Smooth muscle cell of the brain vasculature (primary cell): ENCODE results near the gene CACNA2D3.

Experiments used
- DNase-seq: peaks from one replicate; pipeline ENCODE4 v3.0.0-alpha.2; 2012; ENCODE audit warnings: low read depth, low spot score

Gene CACNA2D3

GRCh38 chr3:54914180-54914579 is 791.8 kb downstream of the CACNA2D3 start:
- no peak for DNase-seq

- DNase-seq: no peak
Measured at GRCh38 chr3:54915181-54915580, 792.8 kb downstream of the CACNA2D3 start.

GRCh38 chr3:54915976-54916375 is 793.6 kb downstream of the CACNA2D3 start:
- DNase-seq: no peak

GRCh38 chr3:54916732-54917131 is 794.4 kb downstream of the CACNA2D3 start:
- DNase-seq: no peak

GRCh38 chr3:54917174-54917573 is 794.8 kb downstream of the CACNA2D3 start:
- no peak for DNase-seq

- no peak for DNase-seq
Measured at GRCh38 chr3:54917862-54918261, 795.5 kb downstream of the CACNA2D3 start.

- DNase-seq: no peak
Measured at GRCh38 chr3:54918516-54918915, 796.2 kb downstream of the CACNA2D3 start.

- no peak for DNase-seq
Measured at GRCh38 chr3:54928046-54928770, 805.9 kb downstream of the CACNA2D3 start, which contains the start of gene LRTM1. LRTM1 (minus strand) TSS chr3:54928059; CDS start chr3:54927911, 148 bp downstream.

- DNase-seq: no peak
Measured at GRCh38 chr3:54931182-54931581, 808.8 kb downstream of the CACNA2D3 start.

- DNase-seq: no peak
Measured at GRCh38 chr3:54932606-54933005, 810.3 kb downstream of the CACNA2D3 start.

- DNase-seq: no peak
Measured at GRCh38 chr3:54935869-54936268, 813.5 kb downstream of the CACNA2D3 start.

- no peak for DNase-seq
Measured at GRCh38 chr3:54936561-54936960, 814.2 kb downstream of the CACNA2D3 start.

- DNase-seq: no peak
Measured at GRCh38 chr3:54939557-54940300, 817.4 kb downstream of the CACNA2D3 start.

GRCh38 chr3:54940971-54941370 is 818.6 kb downstream of the CACNA2D3 start:
- DNase-seq: no peak

GRCh38 chr3:54941690-54942362 is 819.5 kb downstream of the CACNA2D3 start:
- DNase-seq: no peak

GRCh38 chr3:54949491-54950044 is 827.2 kb downstream of the CACNA2D3 start:
- no peak for DNase-seq

- no peak for DNase-seq
Measured at GRCh38 chr3:54950391-54951003, 828.1 kb downstream of the CACNA2D3 start.

- peak; percentile 69 for DNase-seq
Measured at GRCh38 chr3:54951405-54951804, 829.1 kb downstream of the CACNA2D3 start.

GRCh38 chr3:54954022-54954421 is 831.7 kb downstream of the CACNA2D3 start:
- DNase-seq: no peak

GRCh38 chr3:54954521-54954920 is 832.2 kb downstream of the CACNA2D3 start:
- DNase-seq: no peak

- DNase-seq: no peak
Measured at GRCh38 chr3:54955496-54955895, 833.1 kb downstream of the CACNA2D3 start.

- DNase-seq: no peak
Measured at GRCh38 chr3:54955941-54956340, 833.6 kb downstream of the CACNA2D3 start.
